Activated CD8-positive, alpha-beta memory T cell treated with anti-CD3 and anti-CD28 coated beads for 48 hours (primary cell): ENCODE measurements around the gene PGPEP1.
"Not testable (repeated sequence)": the region's sequence is repeated elsewhere in the genome, so short reads cannot be mapped to it uniquely, and the experiment has no call there.

Experiments used
- DNase-seq, 3 experiments: peaks; one replicate each; pipeline ENCODE4 v3.0.0-alpha.2; 2020; ENCODE audit warnings: low read depth in 2 of 3, low spot score in 2 of 3

Gene PGPEP1

GRCh38 chr19:18330868-18331267, 9.5 kb upstream of the PGPEP1 start:
- DNase-seq: no peak

GRCh38 chr19:18332917-18333530, 7.4 kb upstream of the PGPEP1 start:
- no peak for DNase-seq

- DNase-seq: no peak
Measured at GRCh38 chr19:18333680-18334079, 6.7 kb upstream of the PGPEP1 start.

GRCh38 chr19:18336121-18336520, 4.3 kb upstream of the PGPEP1 start:
- no peak for DNase-seq

GRCh38 chr19:18338541-18338940, 1.9 kb upstream of the PGPEP1 start:
- no peak for DNase-seq

- no peak for DNase-seq
Measured at GRCh38 chr19:18339723-18340122, 675 bp upstream of the PGPEP1 start.

GRCh38 chr19:18340990-18341868, 831 bp downstream of the PGPEP1 start:
- DNase-seq: peak in 2 of 3 experiments; percentile 35 to 40

- DNase-seq: no peak
Measured at GRCh38 chr19:18342090-18342632, 1.8 kb downstream of the PGPEP1 start.

GRCh38 chr19:18344582-18344950, 4.2 kb downstream of the PGPEP1 start:
- no peak for DNase-seq

- no peak for DNase-seq
Measured at GRCh38 chr19:18345296-18345695, 4.9 kb downstream of the PGPEP1 start.

- DNase-seq: no peak
Measured at GRCh38 chr19:18346091-18346490, 5.7 kb downstream of the PGPEP1 start.

GRCh38 chr19:18348171-18348570, 7.8 kb downstream of the PGPEP1 start:
- DNase-seq: no peak

GRCh38 chr19:18348818-18349339, 8.5 kb downstream of the PGPEP1 start:
- not testable (repeated sequence) for DNase-seq

- DNase-seq: no peak
Measured at GRCh38 chr19:18349524-18350128, 9.2 kb downstream of the PGPEP1 start.

- DNase-seq: no peak
Measured at GRCh38 chr19:18350490-18350889, 10.1 kb downstream of the PGPEP1 start.

GRCh38 chr19:18351544-18351943, 11.1 kb downstream of the PGPEP1 start:
- no peak for DNase-seq

GRCh38 chr19:18353378-18354005, 13.1 kb downstream of the PGPEP1 start:
- no peak for DNase-seq

- not testable (repeated sequence) for DNase-seq
Measured at GRCh38 chr19:18354743-18355142, 14.3 kb downstream of the PGPEP1 start.

GRCh38 chr19:18357041-18357440, 16.6 kb downstream of the PGPEP1 start:
- DNase-seq: no peak

GRCh38 chr19:18361646-18362045, 21.2 kb downstream of the PGPEP1 start:
- no peak for DNase-seq

- no peak for DNase-seq
Measured at GRCh38 chr19:18362934-18363542, 22.6 kb downstream of the PGPEP1 start.
